ENCODE measurements around the gene ANKRD52.

DNA sequence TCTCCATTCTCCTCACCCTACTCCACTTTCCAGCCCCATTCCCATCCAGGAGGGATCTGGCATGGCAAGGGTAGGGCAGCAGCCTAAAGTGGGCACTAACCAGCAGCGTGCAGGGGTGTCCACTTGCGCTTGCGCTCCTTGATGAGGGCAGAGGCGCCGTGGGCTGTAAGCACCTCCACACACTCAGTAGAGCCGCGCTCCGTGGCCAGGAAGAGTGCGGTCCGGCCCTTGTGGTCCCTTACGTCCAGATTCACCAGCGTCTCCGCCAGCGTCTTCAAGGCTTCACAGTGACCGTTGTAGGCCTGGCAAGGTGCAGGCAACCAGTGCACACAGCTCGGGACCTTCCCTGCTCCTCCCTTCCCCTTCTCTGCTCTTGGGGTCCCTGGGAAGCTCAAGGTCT, 10.3 kb downstream of the ANKRD52 start:
- TF ChIP-seq POLR2A (IDR thresholded peaks at IDR 0.05; ENCODE audit: low read depth, low read length) (no peak), EZH2 (IDR thresholded peaks at IDR 0.05; ENCODE audit: borderline replicate concordance, low read depth, low read length, severe bottlenecking) (no peak)
- TF ChIP-seq, protein P1, sequence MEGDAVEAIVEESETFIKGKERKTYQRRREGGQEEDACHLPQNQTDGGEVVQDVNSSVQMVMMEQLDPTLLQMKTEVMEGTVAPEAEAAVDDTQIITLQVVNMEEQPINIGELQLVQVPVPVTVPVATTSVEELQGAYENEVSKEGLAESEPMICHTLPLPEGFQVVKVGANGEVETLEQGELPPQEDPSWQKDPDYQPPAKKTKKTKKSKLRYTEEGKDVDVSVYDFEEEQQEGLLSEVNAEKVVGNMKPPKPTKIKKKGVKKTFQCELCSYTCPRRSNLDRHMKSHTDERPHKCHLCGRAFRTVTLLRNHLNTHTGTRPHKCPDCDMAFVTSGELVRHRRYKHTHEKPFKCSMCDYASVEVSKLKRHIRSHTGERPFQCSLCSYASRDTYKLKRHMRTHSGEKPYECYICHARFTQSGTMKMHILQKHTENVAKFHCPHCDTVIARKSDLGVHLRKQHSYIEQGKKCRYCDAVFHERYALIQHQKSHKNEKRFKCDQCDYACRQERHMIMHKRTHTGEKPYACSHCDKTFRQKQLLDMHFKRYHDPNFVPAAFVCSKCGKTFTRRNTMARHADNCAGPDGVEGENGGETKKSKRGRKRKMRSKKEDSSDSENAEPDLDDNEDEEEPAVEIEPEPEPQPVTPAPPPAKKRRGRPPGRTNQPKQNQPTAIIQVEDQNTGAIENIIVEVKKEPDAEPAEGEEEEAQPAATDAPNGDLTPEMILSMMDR (IDR thresholded peaks at IDR 0.05; ENCODE audit: extremely low read depth in 1 of 2, insufficient read depth in 1 of 2, low read depth in 1 of 2, low read length in 2 of 2): no peak
